HUES64 (cell line): Measurements from ENCODE around the gene DDI2.

Experiments
- H3K27ac ChIP-seq: 2 replicates; pipeline ENCODE4 v1.7.0; 2013; ENCODE audit warnings: low read depth, low read length, inconsistent platforms
- H3K27me3 ChIP-seq: 2 replicates; pipeline ENCODE4 v1.6.1; 2013; ENCODE audit warnings: mild to moderate bottlenecking, low read length; ENCODE audit not compliant: insufficient read depth
- H3K36me3 ChIP-seq: 2 replicates; pipeline ENCODE4 v1.6.1; 2013; ENCODE audit warnings: mild to moderate bottlenecking, low read length; ENCODE audit not compliant: insufficient read depth
- H3K4me1 ChIP-seq: 2 replicates; pipeline ENCODE4 v1.6.1; 2013; ENCODE audit warnings: mild to moderate bottlenecking, low read length, moderate library complexity; ENCODE audit not compliant: insufficient read depth
- H3K4me3 ChIP-seq: 2 replicates; pipeline ENCODE4 v1.5.1; 2013; ENCODE audit warnings: mild to moderate bottlenecking, low read length, moderate library complexity
- H3K9ac ChIP-seq: 2 replicates; pipeline ENCODE4 v1.6.1; 2013; ENCODE audit warnings: mild to moderate bottlenecking, low read depth, low read length
- H3K9me3 ChIP-seq: 2 replicates; pipeline ENCODE4 v1.6.1; 2013; ENCODE audit warnings: low read depth, low read length; ENCODE audit not compliant: insufficient read depth
- WGBS: fragments of 150-250, 120-280 bp; methylation state at CpG from one replicate; pipeline ENCODE4 v1.1.7; 2013; ENCODE audit warnings: missing lambda C conversion rate; 5-methylcytosine and 5-hydroxymethylcytosine counted together

Gene DDI2

DNA sequence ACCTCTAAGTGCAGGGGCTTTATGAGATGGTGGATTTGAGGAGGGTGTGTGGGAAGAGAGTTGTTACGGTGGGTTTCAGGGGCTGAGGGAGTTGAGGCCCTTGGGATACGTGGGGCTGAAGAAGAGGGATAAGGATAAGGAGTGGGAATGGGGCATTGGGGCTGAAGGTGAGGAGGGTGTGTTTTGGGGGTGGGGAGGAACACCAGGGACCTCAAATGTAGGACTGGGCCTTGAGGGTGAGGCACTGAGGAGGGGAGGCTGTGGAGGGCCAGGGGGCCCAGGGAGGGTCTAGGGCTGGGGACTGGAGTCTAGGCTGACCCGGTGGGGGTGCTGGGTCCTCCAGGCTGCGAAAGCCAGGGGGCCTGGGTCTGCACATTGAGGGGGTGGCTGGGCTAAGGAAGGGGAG is 65.7 kb downstream of the DDI2 start:
- H3K27me3 ChIP-seq, result no peaks in the 10 kb centered on the region
- H3K4me1 ChIP-seq, result peaks cover 7% of the 10 kb centered on the region; the same call in 1 of the 2 replicates
- no peaks in the 10 kb centered on the region for H3K36me3 ChIP-seq
- H3K4me3 ChIP-seq, result no peak overlapping the region
- WGBS, result 92% methylated on average over 4 of the region's 4 CpGs
- H3K9ac ChIP-seq, result no peak overlapping the region
- H3K9me3 ChIP-seq, result peaks cover 1% of the 10 kb centered on the region; the same call in 1 of the 2 replicates
- no peak overlapping the region for H3K27ac ChIP-seq

DNA sequence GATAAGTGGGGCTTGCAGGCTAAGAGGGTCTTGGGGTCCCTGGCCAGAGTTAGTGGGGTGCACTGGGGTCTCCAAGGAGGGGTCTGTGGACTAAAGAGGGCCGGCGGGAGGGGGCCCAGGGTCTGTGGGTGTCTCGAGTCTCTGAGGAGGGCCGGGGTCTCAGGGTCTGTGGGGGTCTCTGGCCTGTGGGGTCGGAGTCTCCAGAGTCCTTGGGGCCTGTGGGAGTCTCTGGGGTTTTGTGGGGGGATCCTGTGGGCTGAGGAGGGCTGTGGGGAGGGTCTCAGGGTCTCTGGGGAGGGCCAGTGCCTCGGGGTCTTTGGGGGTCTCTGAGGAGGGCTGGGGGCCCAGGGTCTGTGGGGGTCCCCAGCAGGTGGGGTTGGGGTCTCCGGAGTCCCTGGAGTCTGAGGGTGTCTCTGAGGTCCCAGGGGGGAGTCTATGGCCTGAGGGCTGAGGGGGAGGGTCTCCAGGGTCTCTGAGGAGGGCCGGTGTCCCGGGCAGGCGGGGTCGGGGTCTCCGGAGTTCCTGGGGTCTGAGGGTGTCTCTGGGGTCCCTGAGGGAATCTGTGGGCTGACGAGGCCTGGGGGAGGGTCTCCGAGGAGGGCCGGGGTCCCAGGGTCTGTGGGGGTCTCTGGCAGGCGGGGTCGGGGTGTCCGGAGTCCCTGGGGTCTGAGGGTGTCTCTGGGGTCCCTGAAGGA is 66.2 kb downstream of the DDI2 start:
- Histone ChIP-seq H3K9me3 (no peaks in the 10 kb centered on the region), H3K4me1 (peaks cover 7% of the 10 kb centered on the region; the same call in 1 of the 2 replicates), H3K9ac (peak overlapping the region; percentile 77), H3K27ac (no peak overlapping the region), H3K27me3 (no peaks in the 10 kb centered on the region), H3K36me3 (no peaks in the 10 kb centered on the region), H3K4me3 (peak overlapping the region; percentile 89)
- WGBS, result 53% methylated on average over 18 of the region's 18 CpGs

DNA sequence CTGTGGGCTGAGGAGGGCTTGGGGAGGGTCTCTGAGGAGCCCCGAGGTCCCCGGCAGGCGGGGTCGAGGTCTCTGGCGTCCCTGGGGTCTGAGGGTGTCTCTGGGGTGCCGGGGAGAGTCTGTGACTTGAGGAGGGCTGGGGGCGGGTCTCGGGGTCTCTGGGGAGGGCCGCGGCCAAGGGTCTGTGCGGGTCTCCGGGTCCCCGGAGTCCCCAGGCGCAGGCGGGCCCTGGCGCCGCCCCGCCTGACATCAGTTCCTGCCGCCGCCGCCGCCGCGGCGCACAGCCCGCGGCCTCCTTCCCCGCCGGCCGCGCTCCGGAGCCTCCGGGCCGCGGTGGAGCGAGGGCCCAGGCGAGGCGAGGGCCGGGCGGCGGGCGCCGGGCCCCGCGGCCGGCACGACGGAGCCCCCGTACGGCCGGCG is 66.8 kb downstream of the DDI2 start, which contains the start of gene PLEKHM2:
PLEKHM2 (plus strand) TSS at position 279 of the 420 bp plus-strand sequence. CDS start 239 bp downstream, outside the sequence.
- Histone ChIP-seq H3K27ac (no peak within 1 kb of the TSS; the same call in 1 of the 2 replicates), H3K9me3 (no peaks in the 10 kb centered on the region), H3K4me3 (peak within 1 kb of the TSS; percentile 89), H3K36me3 (no peaks in the 10 kb centered on the region), H3K9ac (peak within 1 kb of the TSS; percentile 77), H3K27me3 (no peaks in the 10 kb centered on the region), H3K4me1 (peaks cover 7% of the 10 kb centered on the region; the same call in 1 of the 2 replicates)
- under 1% methylated on average over 52 of the region's 52 CpGs for WGBS

DNA sequence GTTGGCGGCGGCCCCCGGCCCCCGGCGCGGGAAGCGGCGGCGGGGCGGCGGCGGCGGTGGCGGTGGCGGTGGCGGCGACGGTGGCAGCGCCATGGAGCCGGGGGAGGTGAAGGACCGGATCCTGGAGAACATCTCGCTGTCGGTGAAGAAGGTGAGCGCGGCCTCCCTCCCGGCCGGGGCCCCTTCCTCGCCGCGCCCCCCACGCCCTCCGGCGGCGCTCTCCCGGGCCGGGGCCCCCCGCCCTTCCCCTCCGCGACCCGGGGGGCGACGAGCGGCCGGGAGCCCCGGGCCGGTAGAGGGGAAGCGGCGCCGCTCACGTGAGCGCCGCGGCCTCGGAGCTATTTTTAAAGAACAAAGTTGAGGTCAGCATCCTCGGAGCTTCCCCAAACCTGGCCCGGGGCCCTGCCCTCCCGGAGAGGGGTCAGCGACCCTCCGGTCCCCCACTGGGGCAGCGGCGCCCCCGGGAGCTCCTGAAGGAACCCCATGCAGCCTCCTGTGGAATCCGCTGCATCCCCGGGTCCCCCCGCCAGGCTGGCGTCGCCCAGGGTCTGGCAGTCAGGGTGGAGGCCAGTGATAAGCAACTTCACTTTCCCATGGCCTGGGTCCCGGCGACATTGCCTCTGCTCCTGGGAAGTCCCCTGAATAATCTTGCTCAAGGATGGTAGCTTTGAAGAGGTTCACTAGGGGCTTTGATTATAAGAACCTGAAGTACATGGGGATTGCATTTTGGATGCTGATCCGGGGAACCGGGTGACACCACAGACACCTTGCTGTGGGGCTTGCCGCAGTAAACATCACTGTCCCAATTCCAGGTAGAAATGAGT is 67.4 kb downstream of the DDI2 start:
- Histone ChIP-seq H3K27ac (no peak overlapping the region; the same call in 1 of the 2 replicates), H3K9me3 (no peaks in the 10 kb centered on the region), H3K4me3 (peak overlapping the region; percentile 89), H3K27me3 (no peaks in the 10 kb centered on the region), H3K36me3 (peaks cover 5% of the 10 kb centered on the region; the same call in 1 of the 2 replicates), H3K9ac (peak overlapping the region; percentile 69), H3K4me1 (peaks cover 7% of the 10 kb centered on the region; the same call in 1 of the 2 replicates)
- 1% methylated on average over 72 of the region's 72 CpGs for WGBS

DNA sequence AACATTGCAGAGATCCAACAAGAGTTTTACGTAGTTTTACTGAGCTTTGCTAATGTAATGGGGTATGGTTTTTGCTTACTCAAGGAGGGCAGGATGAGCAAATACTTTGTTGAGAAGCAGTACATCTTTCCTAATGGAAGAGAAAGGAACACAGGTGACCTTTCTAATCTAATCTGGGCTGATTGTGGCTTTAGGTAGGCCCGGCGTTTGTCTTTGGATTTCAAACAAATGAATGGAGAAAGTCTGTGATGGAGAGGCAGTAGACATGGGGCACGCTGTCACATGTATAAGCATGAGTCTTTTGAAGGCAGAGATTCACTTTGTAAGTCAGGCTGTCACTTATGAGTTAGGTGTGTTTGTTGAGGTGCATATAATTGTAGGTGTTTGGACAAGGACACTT is 68.6 kb downstream of the DDI2 start:
- H3K36me3 ChIP-seq, result peaks cover 5% of the 10 kb centered on the region; the same call in 1 of the 2 replicates
- H3K9me3 ChIP-seq, result no peaks in the 10 kb centered on the region
- WGBS, result 86% methylated on average over 4 of the region's 4 CpGs
- no peaks in the 10 kb centered on the region for H3K27me3 ChIP-seq
- H3K9ac ChIP-seq, result no peak overlapping the region
- no peak overlapping the region for H3K27ac ChIP-seq
- H3K4me1 ChIP-seq, result peaks cover 7% of the 10 kb centered on the region; the same call in 1 of the 2 replicates
- H3K4me3 ChIP-seq, result peak overlapping the region; percentile 89

DNA sequence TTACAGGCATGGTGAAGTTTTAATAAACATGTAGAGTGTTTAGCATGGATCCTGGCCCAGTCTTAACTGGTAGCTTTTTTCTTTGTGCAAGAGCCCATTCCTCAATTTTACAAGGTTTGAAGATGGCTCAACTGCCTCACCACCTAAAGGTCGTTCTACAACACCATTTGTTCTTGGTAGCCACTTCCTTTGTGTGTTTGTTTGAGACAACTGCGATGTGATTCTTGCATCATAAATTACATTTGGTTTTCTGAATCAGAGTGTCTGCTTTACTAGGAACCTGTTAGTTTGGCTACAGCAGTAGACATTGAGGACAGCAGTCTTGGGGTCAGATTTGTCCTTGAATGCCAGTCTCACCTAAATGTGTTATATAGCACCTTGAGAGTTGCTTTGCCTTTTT is 70.2 kb downstream of the DDI2 start:
- Histone ChIP-seq H3K9me3 (no peaks in the 10 kb centered on the region), H3K27me3 (no peaks in the 10 kb centered on the region), H3K4me1 (peaks cover 7% of the 10 kb centered on the region; the same call in 1 of the 2 replicates), H3K36me3 (peaks cover 5% of the 10 kb centered on the region; the same call in 1 of the 2 replicates), H3K9ac (no peak overlapping the region), H3K4me3 (no peak overlapping the region), H3K27ac (no peak overlapping the region)
- 90% methylated on average over 2 of the region's 2 CpGs for WGBS

DNA sequence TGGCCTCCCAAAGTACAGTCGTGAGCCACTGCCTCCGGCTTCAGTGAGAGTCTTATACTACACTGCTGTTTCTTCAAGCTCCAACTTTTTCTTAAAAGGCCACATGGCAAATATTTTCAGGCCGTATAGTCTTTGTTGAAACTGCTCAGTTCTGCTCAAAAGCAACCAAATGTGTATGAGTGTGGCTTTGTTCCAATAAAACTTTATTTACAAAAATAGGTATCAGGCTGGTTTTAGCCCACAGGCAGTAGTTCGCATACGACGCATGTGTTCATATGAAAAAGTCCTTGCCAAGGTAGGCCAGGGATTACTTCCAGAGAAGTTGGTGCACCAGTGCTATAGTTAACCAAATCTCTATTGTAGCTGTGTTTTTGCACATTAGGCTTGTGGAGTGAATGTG is 73.1 kb downstream of the DDI2 start:
- Histone ChIP-seq H3K9me3 (no peaks in the 10 kb centered on the region), H3K27ac (no peak overlapping the region), H3K4me3 (no peak overlapping the region), H3K36me3 (peaks cover 5% of the 10 kb centered on the region; the same call in 1 of the 2 replicates), H3K27me3 (no peaks in the 10 kb centered on the region), H3K9ac (no peak overlapping the region), H3K4me1 (peaks cover 6% of the 10 kb centered on the region; the same call in 1 of the 2 replicates)
- WGBS, result 96% methylated on average over 6 of the region's 6 CpGs

DNA sequence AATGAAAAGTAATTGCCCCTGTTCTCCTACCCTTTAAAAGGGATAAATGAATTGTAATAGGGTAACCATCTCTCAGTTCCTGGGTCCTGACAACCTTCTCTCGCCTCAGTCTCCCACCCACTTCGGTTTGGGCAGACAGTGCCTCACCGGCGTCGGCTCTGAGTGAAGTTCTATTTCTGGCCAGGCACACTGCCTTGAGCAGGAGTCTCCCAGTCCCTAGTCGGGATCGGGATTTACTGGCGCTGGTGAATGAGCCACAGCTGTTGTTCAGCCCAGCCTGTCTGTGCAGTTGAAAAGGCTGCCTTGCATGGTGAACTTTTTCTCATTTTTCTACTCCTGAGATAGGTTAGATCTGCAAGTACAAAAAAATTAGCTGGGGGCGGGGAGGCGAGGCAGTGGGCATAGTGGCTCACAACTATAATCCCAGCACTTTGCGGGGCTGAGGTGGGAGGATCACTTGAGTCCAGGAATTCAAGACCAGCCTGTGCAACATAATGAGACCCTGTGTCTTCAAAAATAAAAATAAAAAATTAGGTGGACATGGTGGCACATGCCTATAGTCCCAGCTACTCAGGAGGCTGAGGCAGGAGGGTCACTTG is 74.3 kb downstream of the DDI2 start:
- WGBS, result 94% methylated on average over 11 of the region's 11 CpGs
- no peaks in the 10 kb centered on the region for H3K9me3 ChIP-seq
- no peak overlapping the region for H3K27ac ChIP-seq
- peaks cover 5% of the 10 kb centered on the region; the same call in 1 of the 2 replicates for H3K36me3 ChIP-seq
- H3K4me3 ChIP-seq, result no peak overlapping the region
- H3K9ac ChIP-seq, result no peak overlapping the region
- no peaks in the 10 kb centered on the region for H3K27me3 ChIP-seq
- no peaks in the 10 kb centered on the region for H3K4me1 ChIP-seq

DNA sequence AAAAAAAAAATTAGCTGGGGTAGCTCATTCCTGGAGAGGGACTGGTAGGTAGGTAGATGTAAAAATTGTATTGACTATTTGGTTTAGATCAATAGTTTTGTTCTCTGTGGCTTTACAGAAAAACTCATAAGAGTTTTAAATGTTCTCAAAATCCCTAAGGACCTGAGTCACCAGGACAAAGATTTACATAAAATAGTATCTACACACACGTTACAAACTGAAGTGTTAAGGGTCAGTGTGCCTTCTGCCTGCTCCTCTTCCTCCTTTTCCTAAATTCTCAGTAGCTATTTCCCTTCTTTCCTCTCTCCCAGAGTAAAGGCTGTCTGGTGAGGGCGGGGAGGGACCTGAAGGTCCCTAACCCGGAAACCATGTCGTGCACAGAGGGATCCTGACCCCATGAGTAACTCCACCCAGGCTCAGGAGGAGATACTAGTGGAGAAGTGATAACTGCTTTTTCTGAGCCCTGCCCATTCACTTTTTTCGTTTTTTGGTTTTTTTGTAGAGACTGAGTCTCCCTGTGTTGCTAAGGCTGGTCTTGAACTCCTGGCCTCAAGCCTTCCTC is 74.9 kb downstream of the DDI2 start:
- WGBS, result 91% methylated on average over 5 of the region's 5 CpGs
- H3K27me3 ChIP-seq, result no peaks in the 10 kb centered on the region
- H3K36me3 ChIP-seq, result peaks cover 5% of the 10 kb centered on the region; the same call in 1 of the 2 replicates

DNA sequence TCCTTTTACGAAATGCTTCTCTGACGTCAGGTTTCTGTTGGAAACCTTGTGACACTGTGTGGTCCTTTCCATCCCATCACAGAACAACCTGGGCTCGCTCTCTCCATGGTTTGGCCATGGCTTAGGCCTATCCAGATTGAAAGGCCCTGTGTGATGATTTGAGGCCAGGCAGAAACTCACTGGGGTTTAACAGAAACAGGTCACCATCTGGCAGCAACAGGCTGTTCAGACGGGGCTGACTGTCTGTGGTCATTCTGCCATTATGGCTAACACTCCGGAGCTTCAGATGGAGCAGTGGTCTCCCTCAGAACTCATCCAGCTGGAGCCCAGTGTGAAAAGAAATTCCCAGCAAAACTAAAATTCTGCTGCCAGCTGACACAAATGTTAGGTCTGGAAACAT is 76.1 kb downstream of the DDI2 start:
- Histone ChIP-seq H3K27me3 (no peaks in the 10 kb centered on the region), H3K4me1 (no peaks in the 10 kb centered on the region), H3K36me3 (peaks cover 5% of the 10 kb centered on the region; the same call in 1 of the 2 replicates), H3K27ac (no peak overlapping the region), H3K4me3 (no peak overlapping the region), H3K9ac (no peak overlapping the region), H3K9me3 (no peaks in the 10 kb centered on the region)
- whole genome bisulfite sequencing, result 94% methylated on average over 5 of the region's 5 CpGs

More for the DNA sequence above, 74.9 kb downstream of the DDI2 start:
- no peak overlapping the region for H3K27ac ChIP-seq
- H3K4me3 ChIP-seq, result no peak overlapping the region
- no peak overlapping the region for H3K9ac ChIP-seq
- no peaks in the 10 kb centered on the region for H3K4me1 ChIP-seq
- H3K9me3 ChIP-seq, result no peaks in the 10 kb centered on the region
